ENCODE measurements around the gene MED15. TPM values are rescaled to one million over a fixed set of nuclear protein-coding genes. Genes with fewer than 3 reads are reported as not detected.
A peak's percentile ranks its signal among the peaks of the same experiment; 100 is the strongest.

Gene MED15
- total RNA-seq, 4 donors from 2014 or later: 33.6 to 65.1 (median 36.1) TPM

GRCh38 chr22:20626811-20627210 is 119.4 kb downstream of the MED15 start:
- no peaks in the 10 kb centered on the region for H3K9me3 ChIP-seq
- WGBS, 2 donors: 97% methylated on average over 4 of the region's 4 CpGs
- intact Hi-C loops (cut with DNase I): no loop called here
- H3K4me3 ChIP-seq (replicated peaks in 1 of 3): no peak overlapping the region
- TF ChIP-seq CTCF (IDR thresholded peaks at IDR 0.05) (no peak), POLR2A (IDR thresholded peaks at IDR 0.05) (no peak)
- H3K36me3 ChIP-seq: no peaks in the 10 kb centered on the region
- no peak overlapping the region for H3K27ac ChIP-seq
- H3K27me3 ChIP-seq: no peaks in the 10 kb centered on the region
- DNase-seq: no peak
- peaks cover 0 to 3% of the 10 kb centered on the region in 2 donors for H3K4me1 ChIP-seq

DNA sequence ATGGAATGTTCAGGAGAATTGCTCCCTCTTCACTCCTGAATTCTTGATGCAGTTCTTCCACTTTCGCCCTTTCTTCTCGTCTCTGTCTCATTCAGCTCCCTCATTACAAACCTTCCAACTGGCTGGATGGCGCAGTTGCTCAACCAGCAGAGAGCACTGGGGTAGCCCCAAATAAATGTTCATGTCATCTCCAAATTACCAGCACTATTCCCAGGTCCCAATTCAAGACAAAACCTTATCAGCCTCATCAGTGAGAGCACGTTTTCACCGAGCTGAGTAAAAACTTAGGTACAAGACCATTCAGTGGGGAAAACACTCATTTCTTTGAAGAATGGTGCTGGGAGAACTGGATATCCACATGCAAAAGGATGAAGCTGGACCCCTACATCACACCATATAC is 120.0 kb downstream of the MED15 start:
- Histone ChIP-seq H3K36me3 (no peaks in the 10 kb centered on the region), H3K4me1 (peaks cover 0 to 3% of the 10 kb centered on the region in 2 donors), H3K27ac (no peak overlapping the region), H3K9me3 (no peaks in the 10 kb centered on the region), H3K4me3 (replicated peaks in 1 of 3) (no peak overlapping the region), H3K27me3 (no peaks in the 10 kb centered on the region)
- DNase-seq: no peak
- TF ChIP-seq CTCF (IDR thresholded peaks at IDR 0.05): no peak
- no peak for TF ChIP-seq POLR2A (IDR thresholded peaks at IDR 0.05)
- intact Hi-C loops (cut with DNase I): no loop called here
- 93 to 94% methylated on average over 5 of the region's 5 CpGs for WGBS, 2 donors

DNA sequence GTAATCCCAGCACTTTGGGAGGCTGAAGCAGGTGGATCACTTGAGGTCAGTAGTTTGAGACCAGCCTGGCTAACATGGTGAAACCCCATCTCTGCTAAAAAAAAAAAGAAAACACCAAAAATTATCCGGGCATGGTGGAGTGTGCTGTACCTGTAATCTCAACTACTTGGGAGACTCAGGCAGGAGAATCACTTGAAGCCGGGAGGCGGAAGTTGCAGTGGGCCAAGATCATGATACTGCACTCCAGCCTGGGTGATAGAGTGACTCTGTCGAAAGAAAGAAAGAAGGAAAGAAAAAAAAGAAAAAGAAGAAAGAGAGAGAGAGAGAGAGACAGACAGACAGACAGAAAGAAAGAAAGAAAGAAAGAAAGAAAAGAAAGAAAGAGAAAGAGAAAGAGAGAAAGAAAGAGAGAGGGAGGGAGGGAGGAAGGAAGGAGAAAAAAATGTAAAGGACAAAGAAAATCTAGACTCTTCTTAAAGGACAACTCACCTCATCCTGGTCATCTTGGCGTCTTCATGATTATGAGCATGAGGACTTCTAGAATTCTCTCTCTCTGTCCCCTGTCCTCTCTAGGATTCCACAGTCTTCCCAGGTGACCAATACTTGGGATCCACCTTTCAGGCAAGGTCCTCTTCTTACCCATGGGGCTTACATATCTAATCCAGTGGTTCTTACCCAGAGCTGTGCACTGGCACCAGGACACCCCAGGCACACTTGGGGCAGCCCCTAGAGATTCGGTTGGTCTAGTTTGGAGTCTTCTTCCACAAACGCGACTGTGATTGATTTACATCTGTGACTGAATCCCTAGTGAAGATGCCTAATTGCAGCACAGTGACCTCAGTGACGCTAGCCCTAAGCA is 120.9 kb downstream of the MED15 start:
- Histone ChIP-seq H3K27me3 (no peaks in the 10 kb centered on the region), H3K27ac (no peak overlapping the region), H3K36me3 (no peaks in the 10 kb centered on the region), H3K4me3 (replicated peaks in 1 of 3) (no peak overlapping the region), H3K4me1 (peaks cover 0 to 3% of the 10 kb centered on the region in 2 donors), H3K9me3 (no peaks in the 10 kb centered on the region)
- TF ChIP-seq POLR2A (IDR thresholded peaks at IDR 0.05) (no peak), CTCF (IDR thresholded peaks at IDR 0.05) (no peak)
- 60 to 67% methylated on average over 8 to 9 of the region's 9 CpGs for WGBS, 2 donors
- intact Hi-C loops (cut with DNase I): no loop called here
- peak; percentile 56 to 60 for DNase-seq

- Histone ChIP-seq H3K36me3 (no peaks in the 10 kb centered on the region), H3K4me1 (peaks cover 0 to 3% of the 10 kb centered on the region in 2 donors), H3K4me3 (replicated peaks in 1 of 3) (no peak overlapping the region), H3K27me3 (no peaks in the 10 kb centered on the region), H3K9me3 (no peaks in the 10 kb centered on the region), H3K27ac (no peak overlapping the region)
- DNase-seq: no peak
- 89 to 90% methylated on average over 3 of the region's 3 CpGs for WGBS, 2 donors
- intact Hi-C loops (cut with DNase I): no loop called here
- no peak for TF ChIP-seq POLR2A (IDR thresholded peaks at IDR 0.05)
- no peak for TF ChIP-seq CTCF (IDR thresholded peaks at IDR 0.05)
Observed at GRCh38 chr22:20629401-20629800, 122.0 kb downstream of the MED15 start.

- H3K27me3 ChIP-seq: no peaks in the 10 kb centered on the region
- H3K36me3 ChIP-seq: no peaks in the 10 kb centered on the region
- intact Hi-C loops (cut with DNase I): no loop called here
- no peak overlapping the region for H3K4me3 ChIP-seq (replicated peaks in 1 of 3)
- DNase-seq: no peak
- TF ChIP-seq CTCF (IDR thresholded peaks at IDR 0.05) (no peak), POLR2A (IDR thresholded peaks at IDR 0.05) (no peak)
- H3K4me1 ChIP-seq: peaks cover 0 to 3% of the 10 kb centered on the region in 2 donors
- WGBS, 2 donors: 80 to 87% methylated on average over 4 to 10 of the region's 10 CpGs
- no peak overlapping the region for H3K27ac ChIP-seq
- H3K9me3 ChIP-seq: no peaks in the 10 kb centered on the region
Observed at GRCh38 chr22:20630873-20631617, 123.6 kb downstream of the MED15 start.
